Activated CD8-positive, alpha-beta T cell treated with anti-CD3 and anti-CD28 coated beads for 36 hours (primary cell): ENCODE measurements around the gene TIFAB. TPM values are rescaled to one million over a fixed set of nuclear protein-coding genes. Genes with fewer than 3 reads are reported as not detected.

Experiments
- ATAC-seq: fragments of 200-7000 bp; cut with Tn5 transposase; one replicate; pipeline ENCODE4 v1.10.0; 2021; ENCODE audit warnings: mild to moderate bottlenecking, moderate library complexity
- CTCF ChIA-PET: fragments of 350-600 bp; sonication (Branson Sonifier 250); formaldehyde crosslinking; loops from one replicate; lab custom pipeline; 2021; ENCODE audit warnings: antibody characterized with exemption; lab: Charles Lee
- POLR2A ChIA-PET: fragments of 350-600 bp; sonication (Branson Sonifier 250); formaldehyde crosslinking; loops from one replicate; lab custom pipeline; 2021; ENCODE audit warnings: antibody characterized with exemption; lab: Charles Lee
- DNase-seq: peaks from one replicate; pipeline ENCODE4 v3.0.0-alpha.2; 2020
- H3K27ac Mint-ChIP-seq: one replicate; pipeline ENCODE4 v1.8.0; 2021; ENCODE audit warnings: mild to moderate bottlenecking, mixed read lengths
- H3K27me3 Mint-ChIP-seq: one replicate; pipeline ENCODE4 v1.8.0; 2021; ENCODE audit warnings: mixed read lengths
- H3K36me3 Mint-ChIP-seq: one replicate; pipeline ENCODE4 v1.8.0; 2021; ENCODE audit warnings: low read depth, mixed read lengths
- H3K4me1 Mint-ChIP-seq: one replicate; pipeline ENCODE4 v1.8.0; 2021; ENCODE audit warnings: low read depth, mixed read lengths
- H3K4me3 Mint-ChIP-seq: one replicate; pipeline ENCODE4 v1.8.0; 2021; ENCODE audit warnings: mild to moderate bottlenecking, moderate library complexity, mixed read lengths
- H3K9me3 Mint-ChIP-seq: one replicate; pipeline ENCODE4 v1.8.0; 2021; ENCODE audit warnings: mixed read lengths
- CTCF ChIP-seq: fragments of 200-600 bp; IDR thresholded peaks from one replicate; pipeline ENCODE4 v1.8.0; 2022; ENCODE audit warnings: antibody characterized with exemption, mild to moderate bottlenecking
- intact Hi-C: fragments of 100-400 bp; cut with micrococcal nuclease; formaldehyde crosslinking; loops from one replicate; pipeline ENCODE4 v1.10.0; 2022
- total RNA-seq, 2 experiments: library from RNA; stranded (reverse); gene quantifications; one replicate each; pipeline ENCODE4 v1.2.3, GENCODE V29; 2021

Gene TIFAB
- total RNA-seq, 2 experiments from 2014 or later = not detected

GRCh38 chr5:135456238-135457099 lies 4.3 kb upstream of the TIFAB start:
- ChIA-PET CTCF (interaction anchor here (0.8 to 14.5 kb wide), 18 partner anchors 9 to 125 kb away, joined by 3 to 430 read pairs (median 6); partner anchors contain the start of gene DCANP1), POLR2A (interaction anchor here (0.6 kb wide), 1 partner anchor 34 kb away, joined by 3 read pairs; no protein-coding TSS in a partner anchor)
- H3K27me3 Mint-ChIP-seq = peaks cover 6% of the 10 kb centered on the region
- no peak overlapping the region for H3K27ac Mint-ChIP-seq
- H3K9me3 Mint-ChIP-seq = no peaks in the 10 kb centered on the region
- H3K4me3 Mint-ChIP-seq = no peak overlapping the region
- TF ChIP-seq CTCF = no peak
- intact Hi-C loops = no loop called here
- no peaks in the 10 kb centered on the region for H3K36me3 Mint-ChIP-seq
- DNase-seq (peak; percentile 41), ATAC-seq (peak; percentile 76)
- no peaks in the 10 kb centered on the region for H3K4me1 Mint-ChIP-seq

DNA sequence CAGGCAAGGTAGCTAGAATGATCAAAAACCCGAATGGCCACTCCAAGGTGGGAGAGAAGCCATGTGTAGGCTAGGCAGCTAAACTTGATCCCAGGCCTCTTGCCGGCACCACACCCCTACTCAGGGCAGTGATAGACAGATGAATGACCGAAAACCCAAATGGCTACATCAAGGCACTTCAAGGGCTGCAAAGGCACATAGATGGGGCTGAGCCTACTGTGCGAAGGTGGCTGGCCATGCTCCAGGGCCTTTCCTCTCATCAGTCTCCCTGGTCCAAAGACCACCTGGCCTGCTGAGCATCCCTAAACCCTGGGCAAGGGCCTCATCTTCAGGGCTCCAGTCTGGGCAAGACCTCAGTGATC lies 3.7 kb upstream of the TIFAB start:
- ChIA-PET POLR2A (interaction anchor here (0.6 kb wide), 1 partner anchor 34 kb away, joined by 3 read pairs; no protein-coding TSS in a partner anchor), CTCF (interaction anchor here (1.3 to 14.5 kb wide), 8 partner anchors 9 to 125 kb away, joined by 3 to 430 read pairs (median 15); partner anchors contain the start of gene DCANP1)
- H3K27me3 Mint-ChIP-seq = peaks cover 6% of the 10 kb centered on the region
- H3K27ac Mint-ChIP-seq = no peak overlapping the region
- no peak overlapping the region for H3K4me3 Mint-ChIP-seq
- intact Hi-C loops = no loop called here
- no peaks in the 10 kb centered on the region for H3K4me1 Mint-ChIP-seq
- no peaks in the 10 kb centered on the region for H3K9me3 Mint-ChIP-seq
- DNase-seq (no peak), ATAC-seq (no peak)
- no peak for TF ChIP-seq CTCF
- H3K36me3 Mint-ChIP-seq = no peaks in the 10 kb centered on the region

DNA sequence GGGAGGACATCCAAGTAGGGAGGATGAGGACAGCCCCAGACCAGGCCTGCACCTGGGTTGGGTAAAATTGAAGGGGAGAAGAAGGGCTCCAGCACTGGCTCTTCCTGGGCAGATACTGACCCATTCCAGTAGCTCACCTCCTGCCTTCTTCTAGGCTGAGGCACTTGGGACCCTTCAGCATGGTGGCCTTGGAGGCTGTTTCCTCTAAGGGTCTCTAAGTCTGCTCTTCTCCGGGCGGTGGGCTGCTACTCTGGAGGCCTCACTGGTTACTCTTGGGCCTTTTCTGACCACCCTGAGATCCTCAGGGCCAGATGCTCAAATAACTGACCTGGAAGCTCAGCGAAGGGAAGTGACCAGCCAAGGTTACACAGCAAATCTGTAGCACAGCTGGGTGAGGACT lies 2.8 kb upstream of the TIFAB start:
- ChIA-PET CTCF (interaction anchor here (1.3 to 14.5 kb wide), 4 partner anchors 11 to 111 kb away, joined by 5 to 430 read pairs (median 211); no protein-coding TSS in a partner anchor), POLR2A (no interaction called here)
- Mint-ChIP-seq H3K4me3 (no peak overlapping the region), H3K36me3 (no peaks in the 10 kb centered on the region), H3K4me1 (no peaks in the 10 kb centered on the region), H3K27me3 (peaks cover 2% of the 10 kb centered on the region), H3K27ac (no peak overlapping the region), H3K9me3 (no peaks in the 10 kb centered on the region)
- TF ChIP-seq CTCF = no peak
- ATAC-seq (no peak), DNase-seq (no peak)
- intact Hi-C loops = no loop called here

GRCh38 chr5:135453613-135454012 lies 1.5 kb upstream of the TIFAB start:
- H3K27me3 Mint-ChIP-seq = peaks cover 2% of the 10 kb centered on the region
- H3K4me1 Mint-ChIP-seq = no peaks in the 10 kb centered on the region
- no peak overlapping the region for H3K27ac Mint-ChIP-seq
- no peak for DNase-seq
- POLR2A ChIA-PET = no interaction called here
- H3K9me3 Mint-ChIP-seq = no peaks in the 10 kb centered on the region
- H3K36me3 Mint-ChIP-seq = no peaks in the 10 kb centered on the region
- TF ChIP-seq CTCF = no peak
- CTCF ChIA-PET = interaction anchor here (0.7 kb wide), 1 partner anchor 13 kb away, joined by 3 read pairs; no protein-coding TSS in a partner anchor
- H3K4me3 Mint-ChIP-seq = no peak overlapping the region
- intact Hi-C loops = no loop called here
- ATAC-seq = no peak
